Activated naive CD8-positive, alpha-beta T cell treated with anti-CD3 and anti-CD28 coated beads, Interleukin-2, amount 50 U/mL, for 16 hours (primary cell): ENCODE measurements around the gene CFAP46.
"Not testable (repeated sequence)": the region's sequence is repeated elsewhere in the genome, so short reads cannot be mapped to it uniquely, and the experiment has no call there.

Experiments used
- DNase-seq: peaks from one replicate; pipeline ENCODE4 v3.0.0-alpha.2; 2020; ENCODE audit warnings: low read depth, low spot score

Gene CFAP46

DNA sequence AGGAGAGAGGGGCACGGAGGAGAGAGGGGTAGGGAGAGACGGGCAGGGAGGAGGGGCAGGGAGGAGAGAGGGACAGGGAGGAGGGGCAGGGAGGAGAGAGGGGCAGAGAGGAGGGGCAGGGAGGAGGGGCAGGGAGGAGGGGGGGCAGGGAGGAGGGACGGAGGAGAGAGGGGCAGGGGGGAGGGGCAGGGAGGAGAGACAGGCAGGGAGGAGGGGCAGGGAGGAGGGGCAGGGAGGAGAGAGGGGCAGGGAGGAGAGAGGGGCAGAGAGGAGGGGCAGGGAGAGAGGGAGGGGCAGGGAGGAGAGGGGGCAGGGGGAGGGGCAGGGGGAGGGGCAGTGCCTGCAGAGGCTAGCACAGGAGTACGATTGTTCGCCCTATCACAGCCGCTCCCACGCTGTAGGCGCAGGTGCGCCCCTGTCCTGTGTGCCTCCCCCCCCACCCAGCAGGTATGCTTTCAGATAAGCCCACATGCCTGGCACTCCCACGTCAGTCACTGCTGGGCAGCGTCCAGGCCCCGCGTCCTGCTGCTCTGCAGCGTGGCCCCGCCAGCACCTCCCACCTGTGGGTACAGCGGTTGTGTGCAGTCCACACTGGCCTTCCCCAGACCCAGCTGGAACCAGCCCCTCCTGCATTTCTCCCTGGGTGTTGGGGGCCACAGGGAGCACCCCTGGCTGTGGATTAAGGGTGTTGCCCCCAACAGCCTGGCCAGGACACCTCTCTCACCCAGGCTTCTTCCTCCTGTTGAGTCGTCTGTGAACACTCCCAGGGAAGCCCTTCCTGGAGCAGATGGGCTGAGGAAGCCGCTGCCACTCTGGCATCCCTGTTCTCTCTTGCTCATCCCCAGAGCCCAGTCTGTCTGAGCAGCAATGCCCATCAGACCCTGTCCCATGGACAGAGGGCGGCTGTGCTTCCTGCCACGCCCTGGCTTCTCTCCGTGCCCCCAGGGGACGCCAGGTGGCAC lies 167.2 kb downstream of the CFAP46 start:
- no peak for DNase-seq

DNA sequence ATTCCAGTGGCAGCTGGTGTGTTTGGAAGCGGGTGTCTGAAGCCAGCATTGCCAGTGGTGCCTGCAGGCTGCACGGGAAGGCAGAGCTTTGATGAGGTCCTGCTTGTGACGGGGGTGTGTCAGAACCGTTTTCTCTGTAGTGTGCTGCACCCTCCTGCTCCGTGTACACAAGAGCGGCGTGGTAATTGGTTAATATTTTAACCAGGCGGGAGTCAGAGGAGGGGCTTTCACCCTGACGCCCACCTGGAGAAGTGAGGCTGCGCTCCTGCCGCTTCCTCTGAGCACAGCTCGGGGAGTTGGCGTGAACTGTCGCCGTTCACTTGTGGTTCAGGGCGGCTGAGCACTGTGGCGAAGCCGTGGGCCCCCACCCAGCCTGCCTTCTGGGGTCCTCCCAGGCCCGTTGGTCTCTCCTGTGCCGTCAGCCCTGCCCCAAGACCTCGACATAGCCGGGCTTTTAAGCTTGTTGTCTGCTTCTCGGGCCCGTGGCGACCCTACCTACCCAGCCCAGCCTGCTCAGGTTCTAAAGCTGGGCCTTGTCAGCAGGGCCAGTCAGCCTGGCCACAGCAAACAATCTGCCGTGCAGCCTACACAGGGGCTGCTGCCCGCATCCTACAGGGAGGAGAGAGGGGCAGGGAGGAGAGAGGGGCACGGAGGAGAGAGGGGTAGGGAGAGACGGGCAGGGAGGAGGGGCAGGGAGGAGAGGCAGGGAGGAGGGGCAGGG lies 168.0 kb downstream of the CFAP46 start:
- no peak for DNase-seq

DNA sequence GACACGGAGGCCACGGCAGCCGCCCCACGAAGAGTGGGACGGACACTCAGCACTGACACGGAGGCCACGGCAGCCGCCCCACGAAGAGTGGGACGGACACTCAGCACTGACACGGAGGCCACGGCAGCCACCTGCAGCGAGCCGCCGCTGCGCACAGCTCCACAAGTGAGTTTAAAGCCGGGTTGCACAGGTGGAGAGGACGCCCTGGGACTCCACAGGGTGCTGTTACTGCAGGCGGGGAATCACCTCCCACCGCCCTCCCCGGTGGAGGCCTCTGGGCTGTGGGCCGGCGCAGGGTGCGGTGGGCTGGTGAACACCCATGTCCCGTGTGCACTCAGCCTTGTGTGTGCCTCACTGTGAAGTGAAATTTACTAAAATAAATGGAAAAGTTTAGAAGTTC lies 169.6 kb downstream of the CFAP46 start:
- DNase-seq = not testable (repeated sequence)

DNA sequence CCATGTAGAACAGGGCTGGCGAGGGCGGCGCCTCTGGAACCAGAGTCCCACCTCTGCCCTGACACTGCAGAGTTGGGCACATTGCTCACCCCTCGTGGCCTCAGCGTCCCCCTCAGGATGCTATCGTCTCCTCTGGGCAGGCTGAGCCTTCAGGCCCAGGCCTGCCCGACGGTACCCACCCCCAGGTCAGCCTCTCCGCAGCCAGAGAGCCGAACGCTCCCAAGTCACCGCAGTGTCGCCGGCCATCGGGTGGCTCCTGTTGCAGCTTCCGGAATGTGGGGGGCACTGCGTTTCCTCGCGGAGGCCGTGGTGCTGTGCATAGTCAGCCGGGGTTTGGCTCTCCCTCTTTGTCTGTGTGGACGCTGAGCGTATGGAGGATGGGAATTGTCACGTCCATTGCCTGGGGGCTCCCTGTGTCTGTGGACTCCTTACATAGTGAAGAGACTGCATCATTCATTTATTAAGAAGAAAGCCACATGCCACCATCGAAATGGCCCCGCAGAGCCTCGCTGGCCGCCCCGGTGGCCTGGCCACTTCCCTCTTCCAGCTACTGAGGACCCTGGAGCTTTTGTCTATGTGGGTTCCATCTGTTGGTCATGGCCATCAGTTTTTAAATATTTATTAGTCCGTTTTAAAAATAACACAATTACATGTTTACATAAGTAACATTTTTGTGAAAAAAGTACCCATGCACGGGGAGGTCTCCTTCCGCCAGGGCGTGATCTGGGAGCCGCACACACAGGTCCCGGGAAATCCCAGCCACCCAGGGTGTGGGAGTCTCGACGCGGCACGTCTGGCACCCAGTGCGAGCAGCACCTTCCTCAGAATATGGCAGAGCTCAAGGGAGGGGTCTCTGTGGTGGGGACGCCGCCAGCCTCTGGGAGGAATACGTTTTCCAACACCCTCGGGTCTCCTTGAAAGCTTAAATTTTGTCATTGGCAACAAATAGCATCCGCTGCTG lies 172.0 kb downstream of the CFAP46 start:
- DNase-seq = no peak

DNA sequence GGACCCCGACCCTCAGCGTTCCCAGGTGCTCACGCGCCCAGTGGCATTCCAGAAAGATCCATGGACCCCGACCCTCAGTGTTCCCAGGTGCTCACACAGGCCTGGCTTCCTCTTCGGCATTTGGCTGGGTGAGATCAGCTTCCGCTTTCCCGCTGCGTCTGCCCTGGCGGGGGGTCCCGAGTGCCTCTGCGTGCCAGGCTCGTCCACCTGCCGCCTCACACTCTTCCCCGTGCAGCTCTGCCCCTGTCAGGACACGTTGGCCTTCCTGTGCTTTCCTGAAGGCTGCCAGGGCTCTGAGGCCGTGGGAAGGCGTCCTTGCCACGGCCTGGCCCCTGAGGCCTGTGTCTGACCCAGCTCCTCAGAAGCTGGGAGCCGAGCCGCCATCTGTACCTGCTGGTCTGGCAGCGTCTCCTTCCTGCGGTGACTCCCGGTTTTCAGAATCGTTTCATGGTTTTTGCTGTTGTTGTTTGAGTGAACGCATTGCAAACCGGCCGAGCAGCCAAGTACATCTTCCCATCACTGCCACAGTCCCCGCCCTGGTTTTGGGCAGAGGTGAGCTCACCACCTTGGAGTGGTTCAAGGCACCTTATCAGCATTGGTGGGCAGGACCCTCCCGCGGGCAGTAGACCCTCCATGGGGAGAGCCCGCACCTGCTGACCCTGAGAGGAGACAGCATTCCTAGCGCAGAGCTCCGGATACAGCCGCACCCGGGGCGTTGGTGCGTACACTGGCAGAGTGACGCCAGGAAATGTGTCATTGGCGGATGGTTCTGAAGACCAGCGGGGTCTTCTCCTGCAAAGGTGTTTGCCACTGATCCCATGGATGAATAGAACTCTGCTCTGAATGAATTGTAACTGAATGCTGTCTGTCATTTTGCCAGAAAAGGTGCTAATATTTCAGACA lies 173.8 kb downstream of the CFAP46 start:
- DNase-seq = no peak

DNA sequence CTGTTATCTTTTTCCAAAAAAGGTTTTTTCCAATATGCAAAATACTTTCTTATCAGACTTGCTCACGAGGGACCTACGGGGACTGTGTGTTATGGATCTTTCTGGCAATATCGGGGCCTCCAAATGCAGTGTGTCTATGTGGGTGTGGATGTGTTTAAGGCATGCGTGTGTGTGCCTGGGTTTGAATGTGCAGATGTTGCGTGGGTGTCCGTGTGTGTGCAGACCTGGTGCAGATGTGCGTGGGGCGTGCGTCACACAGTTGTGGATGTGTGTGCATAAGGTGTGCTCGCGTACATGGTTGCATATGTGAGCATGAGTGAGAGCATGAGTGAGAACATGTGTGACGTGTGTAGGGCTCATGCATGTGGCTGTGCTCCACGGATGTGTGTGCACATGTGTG lies 176.1 kb downstream of the CFAP46 start:
- no peak for DNase-seq

DNA sequence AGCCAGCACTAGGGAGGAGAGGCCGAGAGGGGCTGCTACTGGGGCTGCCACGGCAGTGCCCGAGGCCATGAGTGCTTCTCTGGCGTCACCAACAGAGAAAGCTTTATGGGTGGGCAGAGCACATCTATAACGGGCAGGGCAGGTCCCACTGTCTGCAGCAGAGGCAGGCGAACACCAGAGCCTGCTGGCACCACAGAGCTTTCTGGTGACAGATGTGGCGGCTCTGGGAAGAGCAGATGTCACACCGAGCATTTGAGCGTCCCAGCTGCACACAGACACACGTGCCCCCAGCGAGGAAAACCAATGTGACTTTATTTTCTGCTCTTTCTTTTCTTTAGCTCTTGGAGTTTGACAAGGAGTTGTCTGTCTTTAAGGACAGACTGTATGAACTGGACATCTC lies 176.9 kb downstream of the CFAP46 start:
- DNase-seq = no peak

DNA sequence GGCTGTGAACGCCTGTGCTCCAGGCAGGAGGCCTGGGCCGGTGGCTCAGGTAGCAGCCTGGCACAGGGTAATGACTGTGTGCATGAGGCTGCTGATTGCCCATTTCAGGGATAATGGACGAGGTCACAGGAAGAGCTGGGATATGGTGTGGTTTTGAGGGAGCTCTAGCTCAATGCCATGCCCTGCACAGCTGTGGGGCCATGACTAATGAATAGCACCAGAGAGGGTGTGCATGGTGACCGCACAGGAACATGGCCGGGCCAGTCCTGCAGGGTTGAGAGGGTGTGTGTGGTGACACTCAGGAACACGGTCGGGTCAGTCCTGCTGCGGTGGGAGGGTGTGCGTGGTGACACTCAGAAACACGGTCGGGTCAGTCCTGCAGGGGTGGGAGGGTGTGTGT lies 178.3 kb downstream of the CFAP46 start:
- DNase-seq = no peak

DNA sequence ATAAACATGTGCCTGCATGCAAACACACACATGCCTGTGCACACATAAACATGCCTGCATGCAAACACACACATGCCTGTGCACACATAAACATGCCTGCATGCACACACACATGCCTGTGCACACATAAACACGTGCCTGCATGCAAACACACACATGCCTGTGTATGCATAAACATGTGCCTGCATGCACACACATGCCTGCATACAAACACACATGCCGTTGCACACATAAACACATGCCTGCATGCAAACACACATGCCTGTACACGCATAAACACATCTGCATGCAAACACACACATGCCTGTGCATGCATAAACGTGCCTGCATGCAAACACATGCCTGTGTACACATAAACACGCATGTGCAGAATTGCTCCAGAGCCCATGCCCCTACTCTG lies 178.8 kb downstream of the CFAP46 start:
- no peak for DNase-seq

DNA sequence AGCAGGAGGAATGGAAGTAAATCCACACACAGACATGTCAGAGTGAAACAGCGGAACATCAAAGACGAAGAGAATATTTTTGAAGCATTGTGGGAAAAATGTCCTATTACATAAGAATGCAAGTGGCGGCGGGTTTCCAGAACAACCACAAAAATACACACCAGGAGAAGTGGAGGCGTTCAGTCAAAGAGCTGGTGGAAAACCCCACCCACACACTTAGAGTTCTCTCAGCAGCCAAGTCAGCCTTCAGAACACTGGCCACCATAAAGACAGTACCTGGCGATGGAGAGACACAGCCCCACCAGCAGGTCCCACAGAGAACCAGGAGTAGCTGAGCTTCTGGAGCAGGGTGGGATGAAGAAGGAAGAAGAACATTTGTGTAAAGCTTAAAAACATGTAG lies 180.1 kb downstream of the CFAP46 start:
- no peak for DNase-seq

DNA sequence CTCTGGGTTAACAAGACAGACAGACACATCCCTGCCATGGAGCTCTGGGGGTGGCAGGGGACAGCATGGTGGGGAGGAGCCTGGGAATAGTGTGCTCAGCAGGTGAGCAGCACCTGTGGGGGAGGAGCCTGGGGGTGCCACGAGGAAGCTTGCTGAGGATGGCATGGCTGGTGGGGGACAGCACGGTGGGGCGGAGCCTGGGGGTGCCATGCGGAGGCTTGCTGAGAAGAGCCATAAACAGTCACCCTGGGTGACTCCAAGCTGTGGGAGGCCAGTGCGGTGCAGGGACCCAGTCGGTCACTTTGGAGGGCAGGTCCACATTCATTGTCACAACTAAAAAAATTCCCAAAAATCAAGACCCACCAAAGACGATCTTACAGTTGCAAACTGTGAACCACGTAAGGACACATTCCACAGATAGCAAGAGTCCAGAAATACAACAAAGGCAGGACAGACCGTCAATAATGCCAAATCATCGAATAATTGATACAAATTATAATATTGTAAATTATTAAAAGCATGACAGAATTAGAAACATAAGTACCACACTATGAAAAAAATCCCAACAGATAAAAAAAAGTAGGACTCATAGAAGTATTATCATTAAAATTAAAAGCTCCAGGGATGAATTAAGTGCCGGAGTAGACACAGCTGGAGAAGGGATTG lies 180.8 kb downstream of the CFAP46 start:
- DNase-seq = no peak

DNA sequence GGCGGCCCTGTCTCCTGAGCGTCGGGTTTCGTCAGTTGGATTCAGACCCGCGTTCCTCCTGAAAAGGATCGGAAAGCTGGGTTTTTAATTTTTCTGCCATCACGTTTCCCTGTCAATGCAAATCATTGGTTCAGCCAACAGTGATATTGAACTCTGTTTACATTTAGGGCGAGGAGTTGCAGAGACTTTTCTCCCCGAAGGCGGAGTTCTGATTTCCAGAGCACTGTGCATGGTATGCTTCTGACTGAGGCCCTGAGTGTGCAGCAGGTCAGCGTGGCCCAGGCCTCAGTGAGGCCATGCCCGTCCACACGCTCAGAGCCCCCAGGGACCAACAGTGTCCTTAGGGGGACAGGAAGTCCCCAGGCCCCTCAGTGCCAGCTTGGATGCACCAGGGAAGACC lies 183.5 kb downstream of the CFAP46 start:
- DNase-seq = no peak
